Measurements from ENCODE around the gene GOLGB1.

DNA sequence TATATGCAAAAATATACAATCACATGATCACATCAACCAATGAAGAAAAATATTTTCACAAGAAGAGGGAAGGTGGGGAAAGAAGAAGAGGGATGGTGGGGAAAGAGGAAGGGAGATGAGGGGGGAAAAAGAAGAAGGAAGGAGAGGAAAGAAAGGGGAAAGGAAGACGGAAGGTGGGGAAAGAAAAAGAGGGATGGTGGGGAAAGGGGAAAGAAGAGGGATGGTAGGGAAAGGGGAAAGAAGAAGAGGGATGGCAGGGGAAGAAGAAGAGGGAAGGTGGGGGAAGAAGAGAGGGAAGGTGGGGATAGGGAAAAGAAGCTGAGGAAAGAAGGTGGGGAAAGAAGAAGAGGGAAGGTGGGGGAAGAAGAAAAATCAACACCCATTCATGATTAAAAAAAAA, 3.2 kb upstream of the GOLGB1 start:
- no peak for TF ChIP-seq CTCF (IDR thresholded peaks at IDR 0.05)
- TF ChIP-seq POLR2AphosphoS5 (IDR thresholded peaks at IDR 0.05): no peak
- TF ChIP-seq EP300 (IDR thresholded peaks at IDR 0.05): no peak
- TF ChIP-seq POLR2A (IDR thresholded peaks at IDR 0.05): no peak
